ENCODE measurements around the gene TRAF3IP1.

GRCh38 chr2:238325694-238326093, 5.4 kb downstream of the TRAF3IP1 start:
- TF ChIP-seq CTCF (IDR thresholded peaks at IDR 0.05) (no peak), EZH2phosphoT487 (IDR thresholded peaks at IDR 0.05) (no peak)
